Thyroid gland (tissue), 4 donors: ENCODE data around the gene ZNF335.

Source experiments
- CTCF ChIP-seq, 6 experiments: fragments of 200-600 bp in 3 of 6; fragments of 450-650 bp in 3 of 6; sonication (generic) in 3 of 6; IDR thresholded peaks; one replicate each; pipeline ENCODE4 v1.5.1; 2016 to 2019; ENCODE audit warnings: antibody characterized with exemption in 6 of 6, mild to moderate bottlenecking in 2 of 6, inconsistent platforms in 1 of 6, moderate library complexity in 1 of 6
- POLR2A ChIP-seq, 2 donors: fragments of 450-650 bp; IDR thresholded peaks; one replicate each; pipeline ENCODE4 v1.6.1; 2017; ENCODE audit warnings: antibody characterized with exemption in 2 of 2, mild to moderate bottlenecking in 2 of 2, moderate library complexity in 1 of 2

DNA sequence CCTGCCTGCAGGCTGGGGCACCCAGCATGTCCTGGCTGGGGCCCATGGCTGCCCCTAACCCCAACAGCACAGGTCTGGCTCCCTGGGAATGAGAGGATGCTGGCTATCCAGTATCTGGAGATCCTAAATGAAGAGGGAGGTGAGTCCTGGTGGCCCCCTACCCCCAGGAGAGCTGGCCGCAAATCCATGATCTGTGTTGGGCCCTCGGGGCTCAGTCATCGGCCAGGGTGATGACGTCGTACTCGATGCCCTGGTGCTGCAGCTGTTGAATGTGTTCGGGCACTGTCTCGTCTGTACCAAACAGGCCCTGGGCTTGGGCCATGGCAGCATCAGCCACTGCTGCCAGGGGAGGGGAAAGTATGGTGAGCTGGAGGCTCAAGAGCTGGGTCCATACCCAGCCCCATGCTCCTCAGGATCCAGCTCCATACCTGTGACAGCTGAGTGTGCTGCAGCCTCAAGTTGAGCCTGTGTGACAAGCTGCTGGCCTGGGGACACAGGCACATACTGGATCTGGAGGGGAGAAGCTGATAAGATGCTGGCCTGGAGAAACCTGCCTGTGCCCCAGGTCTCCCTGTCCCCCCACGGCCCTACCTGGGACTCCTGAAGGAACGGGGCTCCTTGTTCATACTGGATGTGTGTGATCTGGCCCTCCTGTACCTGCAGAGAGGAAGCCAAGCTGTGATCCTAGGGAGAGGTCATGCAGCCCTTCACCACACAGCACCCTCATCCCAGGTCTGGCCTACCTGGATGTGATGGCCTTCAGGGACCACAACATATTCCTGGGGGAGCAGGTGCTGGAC lies 23.1 kb downstream of the ZNF335 start:
- TF ChIP-seq CTCF (IDR thresholded peaks at IDR 0.05) (no peak), POLR2A (IDR thresholded peaks at IDR 0.05) (no peak)
